IPS-20b (cell line): Measurements from ENCODE around the gene FAM118A.

Experiments
- H3K27ac ChIP-seq: one replicate; pipeline ENCODE4 v1.5.1; 2013; ENCODE audit warnings: low read length
- H3K27me3 ChIP-seq: 2 replicates; pipeline ENCODE4 v1.6.1; 2013; ENCODE audit warnings: mild to moderate bottlenecking, low read length, inconsistent platforms; ENCODE audit not compliant: insufficient read depth
- H3K36me3 ChIP-seq: 2 replicates; pipeline ENCODE4 v1.6.1; 2013; ENCODE audit warnings: low read depth, mild to moderate bottlenecking, inconsistent platforms, low read length, moderate library complexity; ENCODE audit not compliant: insufficient read depth
- H3K4me1 ChIP-seq: 2 replicates; pipeline ENCODE4 v1.6.1; 2013; ENCODE audit warnings: mild to moderate bottlenecking, control low read depth, inconsistent platforms, low read length, moderate library complexity; ENCODE audit not compliant: insufficient read depth
- H3K4me3 ChIP-seq: 2 replicates; pipeline ENCODE4 v1.5.1; 2013; ENCODE audit warnings: mild to moderate bottlenecking, low read length, inconsistent platforms
- H3K9ac ChIP-seq: 2 replicates; pipeline ENCODE4 v1.6.1; 2013; ENCODE audit warnings: low read depth, mild to moderate bottlenecking, inconsistent platforms, low read length, moderate library complexity
- H3K9me3 ChIP-seq: 2 replicates; pipeline ENCODE4 v1.6.1; 2013; ENCODE audit warnings: mild to moderate bottlenecking, low read depth, low read length, inconsistent platforms; ENCODE audit not compliant: insufficient read depth

The FAM118A gene

DNA sequence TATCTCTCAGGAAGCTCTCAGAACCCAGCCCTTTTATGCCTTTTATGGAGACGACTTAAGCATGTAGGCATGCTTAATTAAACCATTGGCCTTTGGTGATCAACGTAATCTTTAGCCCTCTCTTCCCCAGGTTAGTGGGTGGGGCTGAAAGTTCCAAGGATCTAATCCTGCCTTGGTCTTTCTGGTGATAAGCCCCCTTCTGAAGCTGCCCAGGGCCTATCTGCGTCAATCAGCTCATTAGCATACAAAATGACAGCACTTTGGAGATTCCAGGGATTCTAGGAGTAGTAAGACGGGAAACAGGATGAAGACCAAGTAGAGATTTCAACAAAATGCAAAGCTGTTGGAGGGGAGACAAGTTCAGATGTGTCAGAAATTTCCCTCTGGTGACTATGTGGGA is 3.1 kb downstream of the FAM118A start:
- Histone ChIP-seq H3K36me3 (no peaks in the 10 kb centered on the region), H3K9me3 (no peaks in the 10 kb centered on the region), H3K4me3 (no peak overlapping the region), H3K27me3 (peaks cover 9% of the 10 kb centered on the region), H3K4me1 (peaks cover 5% of the 10 kb centered on the region; the same call in 1 of the 2 replicates), H3K9ac (no peak overlapping the region), H3K27ac (no peak overlapping the region)

DNA sequence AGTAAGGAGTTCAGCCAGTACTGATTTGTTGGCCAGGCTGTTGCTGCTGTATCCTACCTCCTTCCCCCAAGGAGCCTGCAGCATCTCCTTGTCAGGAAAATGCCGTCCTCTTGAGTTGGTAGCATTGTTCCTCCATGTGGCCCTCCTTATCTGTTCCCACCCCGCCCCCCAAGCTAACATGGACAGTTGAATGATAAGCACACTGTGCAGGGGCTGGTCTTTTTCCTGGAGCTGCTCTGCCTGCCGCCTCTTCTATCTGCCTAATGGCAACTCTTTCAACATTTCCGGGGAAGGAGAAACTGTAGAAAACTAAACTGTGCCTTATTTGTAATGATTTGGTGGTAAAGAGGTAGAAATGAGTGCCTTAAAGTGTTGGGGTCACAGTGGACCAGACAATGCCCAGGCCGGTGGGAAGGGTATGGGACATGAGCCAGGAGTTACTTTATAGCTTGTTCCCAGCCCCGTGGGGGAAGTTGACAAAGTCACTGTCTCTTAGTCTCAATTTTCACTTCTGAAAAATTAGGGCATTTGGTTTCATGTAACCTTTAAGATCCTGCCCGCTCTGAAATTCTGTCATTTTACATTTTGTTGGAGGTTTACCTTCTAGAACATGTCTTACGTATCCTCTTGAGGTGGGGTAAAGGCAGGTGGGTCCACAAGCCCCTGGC is 4.5 kb downstream of the FAM118A start:
- no peak overlapping the region for H3K4me3 ChIP-seq
- peaks cover 7% of the 10 kb centered on the region; the same call in 1 of the 2 replicates for H3K4me1 ChIP-seq
- H3K27ac ChIP-seq, result no peak overlapping the region
- no peaks in the 10 kb centered on the region for H3K9me3 ChIP-seq
- H3K27me3 ChIP-seq, result peaks cover 9% of the 10 kb centered on the region
- no peaks in the 10 kb centered on the region for H3K36me3 ChIP-seq
- H3K9ac ChIP-seq, result no peak overlapping the region

DNA sequence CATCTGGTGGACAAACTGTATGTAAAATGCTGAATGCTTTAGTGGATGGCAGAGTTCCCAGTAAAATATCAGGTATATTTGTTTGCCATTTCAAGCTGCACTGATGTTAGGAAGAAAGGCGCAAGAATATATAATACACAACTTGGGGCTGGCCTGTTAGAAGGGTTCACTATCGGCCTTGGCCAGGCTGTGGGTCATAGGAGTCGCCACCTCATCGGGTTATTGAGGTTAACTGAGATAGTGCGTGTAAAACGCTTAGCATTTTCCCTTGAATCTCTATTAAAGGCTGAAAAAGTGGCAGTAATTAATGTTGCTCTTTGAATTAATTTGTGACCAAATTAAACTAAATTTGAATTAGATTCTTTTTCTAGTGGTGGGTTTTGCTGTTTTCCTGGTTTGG is 5.1 kb downstream of the FAM118A start:
- Histone ChIP-seq H3K27ac (no peak overlapping the region), H3K4me3 (no peak overlapping the region), H3K36me3 (no peaks in the 10 kb centered on the region), H3K27me3 (peaks cover 9% of the 10 kb centered on the region), H3K4me1 (peaks cover 12% of the 10 kb centered on the region; the same call in 1 of the 2 replicates), H3K9ac (no peak overlapping the region), H3K9me3 (no peaks in the 10 kb centered on the region)

DNA sequence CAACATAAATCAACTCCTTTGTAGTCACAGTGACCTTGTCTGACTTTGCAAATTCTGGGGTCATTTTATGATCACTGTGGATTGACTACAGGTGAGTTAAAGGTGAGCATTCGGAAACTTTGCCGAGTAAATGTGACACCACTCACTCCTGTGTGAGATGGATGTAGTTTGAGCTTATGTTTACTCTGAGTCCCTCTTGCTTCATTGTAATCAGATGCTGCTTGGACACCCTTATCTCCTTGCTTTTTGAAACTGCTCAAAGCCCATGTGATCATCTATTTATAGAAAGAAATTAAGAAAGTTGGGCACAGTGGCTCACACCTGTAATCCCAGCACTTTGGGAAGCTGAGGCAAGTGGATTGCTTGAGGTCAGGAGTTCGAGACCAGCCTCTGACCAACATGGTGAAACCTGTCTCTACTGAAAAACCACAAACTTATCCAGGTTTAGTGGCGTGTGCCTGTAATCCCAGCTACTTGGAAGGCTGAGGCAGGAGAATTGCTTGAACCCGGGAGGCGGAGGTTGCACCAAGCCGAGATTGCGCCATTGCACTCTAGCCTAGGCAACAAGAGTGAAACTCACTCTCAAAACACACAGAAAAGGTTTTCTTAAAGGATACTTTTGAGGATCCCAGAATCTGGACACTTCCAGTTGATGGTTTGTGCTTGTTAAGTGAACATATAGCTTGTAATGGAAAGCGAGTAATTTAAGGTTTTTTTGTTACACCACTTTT is 7.2 kb downstream of the FAM118A start:
- no peaks in the 10 kb centered on the region for H3K27me3 ChIP-seq
- no peak overlapping the region for H3K4me3 ChIP-seq
- no peaks in the 10 kb centered on the region for H3K36me3 ChIP-seq
- H3K4me1 ChIP-seq, result peaks cover 8% of the 10 kb centered on the region; the same call in 1 of the 2 replicates
- no peak overlapping the region for H3K27ac ChIP-seq
- H3K9ac ChIP-seq, result no peak overlapping the region
- no peaks in the 10 kb centered on the region for H3K9me3 ChIP-seq

DNA sequence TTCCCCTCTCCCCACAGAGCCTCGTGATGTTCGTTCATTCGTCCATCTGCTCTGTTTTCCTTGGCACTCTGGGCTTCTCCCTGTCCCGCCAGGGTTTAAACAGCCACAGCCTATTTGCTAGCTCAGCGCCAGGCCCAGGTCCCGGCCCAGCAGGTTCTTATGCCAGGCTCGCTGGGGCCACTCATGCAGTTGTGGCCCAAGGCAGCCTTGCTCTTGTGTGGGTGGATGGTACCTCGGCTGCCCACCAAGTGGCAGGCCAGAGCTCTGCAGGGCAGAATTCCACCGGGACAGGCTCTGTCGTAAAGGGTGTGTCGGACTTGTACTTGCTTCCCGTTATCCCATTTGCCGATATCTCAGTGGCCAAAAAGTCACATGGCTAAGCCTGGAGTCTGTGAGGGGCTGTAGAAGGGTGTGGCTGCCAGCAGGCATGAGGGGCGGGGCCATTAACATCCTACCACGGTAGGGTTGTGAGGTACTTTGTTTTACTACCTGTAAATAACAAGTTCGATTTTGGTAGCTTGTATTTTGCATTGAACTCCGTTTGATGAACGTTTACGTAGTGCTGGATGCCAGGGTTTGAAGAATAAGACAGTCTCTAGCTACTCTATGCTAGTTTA is 7.9 kb downstream of the FAM118A start:
- Histone ChIP-seq H3K27ac (no peak overlapping the region), H3K9ac (no peak overlapping the region), H3K27me3 (no peaks in the 10 kb centered on the region), H3K4me1 (peaks cover 8% of the 10 kb centered on the region; the same call in 1 of the 2 replicates), H3K4me3 (no peak overlapping the region), H3K36me3 (peaks cover 5% of the 10 kb centered on the region), H3K9me3 (no peaks in the 10 kb centered on the region)

DNA sequence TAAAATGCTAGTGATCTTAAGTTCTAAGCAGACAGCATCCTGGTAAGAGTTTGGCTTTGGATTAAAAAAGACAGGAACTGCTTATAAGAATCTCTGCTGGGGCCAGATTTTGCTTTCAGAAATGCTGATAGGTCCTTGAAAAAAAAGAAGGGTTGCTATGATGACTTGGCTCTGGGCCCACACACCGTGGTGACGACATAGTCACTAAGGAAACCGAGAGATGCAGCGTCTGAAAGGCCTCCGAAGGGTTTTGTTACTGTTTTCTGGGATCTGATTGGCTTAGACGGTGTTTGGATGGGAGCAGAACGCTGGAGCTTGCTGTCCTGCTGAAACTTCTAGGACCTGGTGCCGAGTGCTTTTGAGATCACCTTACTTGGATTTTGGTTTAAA is 8.4 kb downstream of the FAM118A start:
- Histone ChIP-seq H3K9ac (no peak overlapping the region), H3K36me3 (peaks cover 10% of the 10 kb centered on the region), H3K4me1 (peaks cover 8% of the 10 kb centered on the region; the same call in 1 of the 2 replicates), H3K27ac (no peak overlapping the region), H3K27me3 (no peaks in the 10 kb centered on the region), H3K9me3 (no peaks in the 10 kb centered on the region), H3K4me3 (no peak overlapping the region)

DNA sequence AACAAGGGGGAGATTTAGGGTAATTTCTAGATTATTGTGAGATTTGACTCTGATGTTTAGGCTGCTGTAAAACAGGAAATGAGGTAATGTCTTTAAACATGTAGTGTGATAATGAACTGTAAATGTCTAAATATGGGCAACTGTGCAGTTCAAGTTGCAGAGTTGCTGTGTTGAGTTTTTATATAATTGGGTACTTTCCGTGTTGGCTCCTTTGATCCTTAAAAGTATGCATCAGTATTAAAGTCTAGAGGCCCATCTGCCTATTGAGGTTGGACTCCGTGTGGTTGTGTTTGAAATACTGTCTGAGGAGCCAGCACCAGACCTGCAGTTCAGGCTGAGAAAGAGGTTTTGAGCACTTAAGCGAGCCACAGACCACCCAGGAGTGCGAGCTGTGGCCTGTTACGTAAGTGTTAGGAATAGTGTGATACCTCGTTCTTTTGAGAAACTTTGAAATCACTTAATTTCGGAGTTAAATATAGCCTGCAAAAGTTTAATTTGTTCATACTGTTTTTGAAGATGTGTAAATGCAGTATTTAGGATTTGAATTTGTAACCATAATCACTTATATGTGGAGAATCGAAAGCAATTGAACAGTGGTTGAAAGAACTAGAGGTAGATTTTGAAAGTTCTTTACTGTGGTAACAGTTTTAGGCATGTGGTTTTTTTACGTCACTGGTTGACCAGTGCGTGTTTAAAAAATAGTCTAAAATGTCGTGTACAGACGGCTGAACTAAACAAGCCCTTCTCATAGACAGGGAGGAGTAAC is 9.0 kb downstream of the FAM118A start:
- no peaks in the 10 kb centered on the region for H3K27me3 ChIP-seq
- H3K36me3 ChIP-seq, result peaks cover 16% of the 10 kb centered on the region
- H3K4me3 ChIP-seq, result no peak overlapping the region
- no peak overlapping the region for H3K9ac ChIP-seq
- no peak overlapping the region for H3K27ac ChIP-seq
- H3K9me3 ChIP-seq, result no peaks in the 10 kb centered on the region
- peaks cover 8% of the 10 kb centered on the region; the same call in 1 of the 2 replicates for H3K4me1 ChIP-seq

DNA sequence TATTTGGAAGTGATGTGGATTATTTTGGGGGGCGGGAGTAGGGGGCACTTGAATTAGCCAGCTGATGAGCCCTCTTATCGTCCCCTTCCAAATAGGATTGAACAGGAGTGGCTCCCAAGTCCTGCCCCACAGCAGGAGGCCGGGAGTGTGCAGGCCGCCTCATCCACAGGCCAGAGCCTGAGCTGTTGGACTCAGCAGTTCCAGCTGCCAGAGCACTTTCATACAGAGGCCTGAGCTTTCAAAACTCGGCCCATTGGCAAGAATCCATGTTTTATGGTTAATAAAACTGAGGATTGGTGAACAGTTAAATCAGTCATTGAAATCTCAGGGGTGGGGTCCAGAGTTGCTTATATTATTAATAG is 9.6 kb downstream of the FAM118A start:
- no peaks in the 10 kb centered on the region for H3K9me3 ChIP-seq
- no peak overlapping the region for H3K4me3 ChIP-seq
- peaks cover 8% of the 10 kb centered on the region; the same call in 1 of the 2 replicates for H3K4me1 ChIP-seq
- H3K36me3 ChIP-seq, result peaks cover 18% of the 10 kb centered on the region
- H3K9ac ChIP-seq, result no peak overlapping the region
- H3K27me3 ChIP-seq, result no peaks in the 10 kb centered on the region
- H3K27ac ChIP-seq, result no peak overlapping the region

DNA sequence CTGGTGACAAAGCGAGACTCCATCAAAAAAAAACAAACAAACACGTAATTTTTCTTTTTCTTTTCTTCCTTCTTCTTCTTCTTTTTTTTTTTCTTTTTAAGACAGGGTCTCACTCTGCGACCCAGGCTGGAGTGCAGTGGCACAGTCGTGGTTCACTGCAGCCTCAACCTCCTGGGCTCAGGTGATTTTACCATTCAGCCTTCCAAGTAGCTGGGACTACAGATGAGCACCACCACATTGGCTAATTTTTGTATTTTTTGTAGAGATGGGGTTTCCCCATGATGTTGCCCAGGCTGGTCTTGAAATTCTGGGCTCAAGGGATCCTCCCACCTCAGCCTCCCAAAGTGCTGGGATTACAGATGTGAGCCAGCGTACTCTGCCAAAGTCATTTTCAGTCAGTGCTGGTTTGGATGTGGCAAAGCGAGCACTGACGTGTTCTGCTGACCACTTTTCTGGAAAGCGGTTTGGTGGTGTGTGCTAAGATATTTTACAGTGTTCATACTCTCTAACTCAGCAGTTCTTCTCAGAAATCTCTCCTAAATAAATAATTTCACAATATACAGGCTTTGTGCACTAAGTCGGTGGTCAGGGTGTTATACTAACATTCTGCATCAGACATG is 10.7 kb downstream of the FAM118A start:
- Histone ChIP-seq H3K4me3 (no peak overlapping the region), H3K9ac (no peak overlapping the region), H3K9me3 (no peaks in the 10 kb centered on the region), H3K36me3 (peaks cover 24% of the 10 kb centered on the region), H3K27me3 (no peaks in the 10 kb centered on the region), H3K27ac (no peak overlapping the region), H3K4me1 (peaks cover 8% of the 10 kb centered on the region; the same call in 1 of the 2 replicates)

DNA sequence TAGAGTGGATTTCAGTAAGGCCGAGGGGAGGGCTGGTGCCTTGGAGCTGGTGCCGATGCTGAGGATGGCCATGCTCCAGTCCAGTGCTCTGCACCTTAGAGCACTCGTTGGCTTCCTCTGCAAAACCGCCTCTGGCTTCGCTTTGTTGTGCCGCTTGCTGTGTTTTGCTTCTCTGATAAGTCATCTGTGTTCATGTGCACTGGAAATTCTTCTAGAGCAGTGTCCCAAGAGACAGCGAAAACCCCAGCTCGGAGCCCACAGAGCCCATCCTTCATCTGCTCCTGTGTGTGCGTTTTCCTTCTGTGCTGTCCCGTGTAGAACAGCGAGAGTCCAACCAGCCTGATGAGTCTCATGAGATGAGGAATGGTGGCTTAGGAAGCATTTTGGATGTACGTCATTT is 12.1 kb downstream of the FAM118A start:
- no peaks in the 10 kb centered on the region for H3K27me3 ChIP-seq
- peaks cover 8% of the 10 kb centered on the region; the same call in 1 of the 2 replicates for H3K4me1 ChIP-seq
- peaks cover 24% of the 10 kb centered on the region for H3K36me3 ChIP-seq
- no peaks in the 10 kb centered on the region for H3K9me3 ChIP-seq
- H3K9ac ChIP-seq, result no peak overlapping the region
- H3K4me3 ChIP-seq, result no peak overlapping the region
- H3K27ac ChIP-seq, result no peak overlapping the region

DNA sequence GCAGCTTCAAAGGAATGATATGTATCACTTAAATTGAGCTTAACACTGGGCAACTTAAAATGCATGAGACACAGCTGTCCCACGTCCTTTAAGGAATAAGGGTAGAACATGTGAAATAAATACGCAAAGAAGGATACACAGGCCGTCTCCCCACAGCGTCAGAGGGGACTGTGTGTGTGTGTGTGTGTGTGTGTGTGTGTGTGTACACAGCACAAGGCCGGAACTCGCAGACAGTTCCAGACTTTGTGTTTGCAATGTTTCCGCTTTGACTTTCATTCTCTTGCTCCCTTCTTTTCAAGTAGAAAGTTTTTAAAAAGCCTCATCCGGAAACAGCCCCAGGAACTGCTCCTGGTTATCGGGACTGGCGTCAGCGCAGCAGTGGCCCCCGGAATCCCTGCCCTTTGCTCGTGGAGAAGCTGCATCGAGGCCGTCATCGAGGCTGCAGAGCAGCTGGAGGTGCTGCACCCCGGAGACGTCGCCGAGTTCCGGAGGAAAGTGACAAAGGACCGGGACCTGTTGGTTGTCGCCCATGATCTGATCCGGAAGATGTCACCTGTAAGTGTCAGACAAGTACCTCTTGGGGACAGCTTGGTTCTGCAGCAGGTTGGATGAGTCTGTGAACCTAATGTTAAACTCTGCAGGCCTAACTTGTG is 13.3 kb downstream of the FAM118A start:
- Histone ChIP-seq H3K9me3 (no peaks in the 10 kb centered on the region), H3K36me3 (peaks cover 33% of the 10 kb centered on the region), H3K27me3 (no peaks in the 10 kb centered on the region), H3K4me1 (peaks cover 7% of the 10 kb centered on the region; the same call in 1 of the 2 replicates), H3K27ac (no peak overlapping the region), H3K9ac (no peak overlapping the region), H3K4me3 (no peak overlapping the region)
